Heart left ventricle (tissue), 13 donors: ENCODE measurements around the gene SH3TC2.

Experiments used
- POLR2A ChIP-seq, 2 donors: fragments of 450-650 bp; IDR thresholded peaks; one replicate each; pipeline ENCODE4 v1.6.1; 2017; ENCODE audit warnings: antibody characterized with exemption in 2 of 2, mild to moderate bottlenecking in 2 of 2, moderate library complexity in 2 of 2
- TF ChIP-seq, protein P1 (sequence below), 12 donors: fragments of 200-600 bp; sonication (generic) in 4 of 12; IDR thresholded peaks; one replicate each; pipeline versions ENCODE4 v1.5.0 to v1.8.0; 2018 to 2022; ENCODE audit warnings: antibody characterized with exemption in 12 of 12, mild to moderate bottlenecking in 5 of 12
- donor health status: ischemic (EF 13 %, LVEDD 7.1; RV severe dilation, severe dysfunction).
- donor health status: DM: no; HTN: yes; CAD: no.
- donor health status: DM: no; HTN: no; CAD: no.
- donor health status: ischemic (EF 25% LVEDD 6.9; RV normal size, moderate dysfunction).
- donor health status: ischemic (EF 25% LVEDD 5.7; RV mildly dilated, moderate dysfunction).
- donor health status: ischemic (EF 35%, LVEDD 5.7; RV mildly dilated, moderate dysfunction).
- donor health status: nonischemic (EF 11% LVEDD 7.7; RV severe dilation, severe dysfunction).
- donor health status: DM: yes; HTN: yes; CAD: no.
- donor health status: PGD.
- donor health status: ischemic (EF 29% LVEDD 5.4; RV normal size, mild dysfunction).
- donor health status: nonischemic (EF 23%, LVEDD 6.1; RV moderate dilation, normal function).

DNA sequence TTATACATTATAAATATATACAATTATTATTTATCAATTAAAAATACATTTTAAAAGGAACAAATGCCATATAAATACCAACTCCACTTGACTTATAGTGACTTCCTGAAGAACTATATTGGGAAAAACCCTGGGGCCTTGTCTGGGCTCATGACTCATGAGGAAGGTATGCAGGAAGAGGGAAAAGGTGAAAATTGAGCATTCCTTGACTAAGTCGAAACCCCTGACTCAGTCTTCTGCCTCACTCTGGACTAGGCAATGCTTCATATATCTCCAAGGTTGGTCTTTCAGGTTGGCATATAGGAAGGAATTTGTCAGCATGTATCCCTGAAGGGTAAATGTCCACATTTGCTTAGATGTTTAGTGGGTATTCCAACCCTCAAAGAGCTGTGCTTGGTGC lies 78.5 kb downstream of the SH3TC2 start:
- TF ChIP-seq, protein P1, sequence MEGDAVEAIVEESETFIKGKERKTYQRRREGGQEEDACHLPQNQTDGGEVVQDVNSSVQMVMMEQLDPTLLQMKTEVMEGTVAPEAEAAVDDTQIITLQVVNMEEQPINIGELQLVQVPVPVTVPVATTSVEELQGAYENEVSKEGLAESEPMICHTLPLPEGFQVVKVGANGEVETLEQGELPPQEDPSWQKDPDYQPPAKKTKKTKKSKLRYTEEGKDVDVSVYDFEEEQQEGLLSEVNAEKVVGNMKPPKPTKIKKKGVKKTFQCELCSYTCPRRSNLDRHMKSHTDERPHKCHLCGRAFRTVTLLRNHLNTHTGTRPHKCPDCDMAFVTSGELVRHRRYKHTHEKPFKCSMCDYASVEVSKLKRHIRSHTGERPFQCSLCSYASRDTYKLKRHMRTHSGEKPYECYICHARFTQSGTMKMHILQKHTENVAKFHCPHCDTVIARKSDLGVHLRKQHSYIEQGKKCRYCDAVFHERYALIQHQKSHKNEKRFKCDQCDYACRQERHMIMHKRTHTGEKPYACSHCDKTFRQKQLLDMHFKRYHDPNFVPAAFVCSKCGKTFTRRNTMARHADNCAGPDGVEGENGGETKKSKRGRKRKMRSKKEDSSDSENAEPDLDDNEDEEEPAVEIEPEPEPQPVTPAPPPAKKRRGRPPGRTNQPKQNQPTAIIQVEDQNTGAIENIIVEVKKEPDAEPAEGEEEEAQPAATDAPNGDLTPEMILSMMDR (IDR thresholded peaks at IDR 0.05): no peak
- no peak for TF ChIP-seq POLR2A (IDR thresholded peaks at IDR 0.05)
